Transverse colon (tissue), 4 donors: ENCODE results near the gene HTRA3. TPM values are rescaled to one million over a fixed set of nuclear protein-coding genes. Genes with fewer than 3 reads are reported as not detected.

Experiments used
- DNase-seq: peaks from one replicate; pipeline ENCODE4 v3.0.0-alpha.2; 2019
- H3K27ac ChIP-seq, 4 donors: fragments of 200-600 bp; sonication (generic); 2 replicates each; pipeline ENCODE4 v1.5.1; 2016 to 2018; ENCODE audit warnings: inconsistent platforms in 4 of 4
- H3K27me3 ChIP-seq: fragments of 200-600 bp; sonication (generic); 2 replicates; pipeline ENCODE4 v1.5.1; 2017; ENCODE audit warnings: inconsistent platforms
- H3K36me3 ChIP-seq, 4 donors: fragments of 200-600 bp; sonication (generic); 2 replicates each; pipeline ENCODE4 v1.5.1; 2017 to 2019; ENCODE audit warnings: inconsistent platforms in 4 of 4
- H3K4me1 ChIP-seq, 4 donors: fragments of 200-600 bp; sonication (generic); 2 replicates each; pipeline ENCODE4 v1.5.1; 2017 to 2020; ENCODE audit warnings: inconsistent platforms in 4 of 4
- H3K4me3 ChIP-seq, 4 donors: fragments of 200-600 bp; sonication (generic); 1 replicate in 1 of 4; 2 replicates in 3 of 4; pipeline versions ENCODE4 v1.5.1 to v1.6.1; 2017 to 2019; ENCODE audit warnings: inconsistent platforms in 4 of 4
- H3K9me3 ChIP-seq, 2 donors: fragments of 200-600 bp; sonication (generic); 2 replicates each; pipeline ENCODE4 v1.5.1; 2017 to 2019; ENCODE audit warnings: inconsistent platforms in 2 of 2
- EP300 ChIP-seq: sonication (generic); formaldehyde crosslinking; IDR thresholded peaks from one replicate; pipeline ENCODE4 v1.6.1; 2017; ENCODE audit warnings: antibody characterized with exemption, low read depth
- POLR2A ChIP-seq: fragments of 450-650 bp; IDR thresholded peaks from one replicate; pipeline ENCODE4 v1.6.1; 2016; ENCODE audit warnings: antibody characterized with exemption, mild to moderate bottlenecking, moderate library complexity
- POLR2AphosphoS5 ChIP-seq, 3 donors: sonication (generic); formaldehyde crosslinking; IDR thresholded peaks; one replicate each; pipeline ENCODE4 v1.6.1; 2016; ENCODE audit warnings: antibody characterized with exemption in 3 of 3
- WGBS, 2 donors: methylation state at CpG; one replicate each; pipeline ENCODE4 v1.1.5; 2018; ENCODE audit warnings: low coverage in 1 of 2; 5-methylcytosine and 5-hydroxymethylcytosine counted together
- in situ Hi-C, 4 donors: fragments of 200-750 bp; cut with MboI; loops; one replicate each; pipeline versions ENCODE4 v1.15.0 to v1.15.1; 2017; ENCODE audit warnings: low sequenced_read_pairs in 3 of 4, low pct_ligation_motif_present in 1 of 4, low pct_unique_long_range_greater_than_20kb in 1 of 4
- intact Hi-C: fragments of 100-400 bp; cut with DNase I; formaldehyde crosslinking; loops from one replicate; pipeline ENCODE4 v1.15.1; 2023; ENCODE audit warnings: low total_unique reads
- total RNA-seq, 4 donors: library from RNA; depleted of rRNA; stranded (reverse); fragments of >200 nt; gene quantifications; one replicate each; pipeline ENCODE4 v1.1.0, GENCODE V29; 2016
- TF ChIP-seq, protein P1 (sequence below), 5 experiments: fragments of 200-600 bp in 3 of 5; fragments of 450-650 bp in 2 of 5; sonication (generic) in 3 of 5; IDR thresholded peaks; 1 replicate in 2 of 5; 2 replicates in 3 of 5; pipeline ENCODE4 v1.5.1; 2016 to 2017; ENCODE audit warnings: antibody characterized with exemption in 5 of 5, inconsistent platforms in 3 of 5, mild to moderate bottlenecking in 2 of 5, moderate library complexity in 1 of 5

HTRA3 gene
- total RNA-seq, 4 donors from 2014 or later, result 1.5 to 11.9 (median 6.5) TPM

- Histone ChIP-seq H3K4me1 (peaks cover 7 to 15% (median 11%) of the 10 kb centered on the region in 4 donors), H3K9me3 (no peaks in the 10 kb centered on the region), H3K27ac (no peak overlapping the region), H3K36me3 (no peaks in the 10 kb centered on the region), H3K27me3 (no peaks in the 10 kb centered on the region), H3K4me3 (no peak overlapping the region)
- TF ChIP-seq POLR2A (no peak), POLR2AphosphoS5 (IDR thresholded peaks at IDR 0.05) (no peak), EP300 (no peak)
- TF ChIP-seq, protein P1, sequence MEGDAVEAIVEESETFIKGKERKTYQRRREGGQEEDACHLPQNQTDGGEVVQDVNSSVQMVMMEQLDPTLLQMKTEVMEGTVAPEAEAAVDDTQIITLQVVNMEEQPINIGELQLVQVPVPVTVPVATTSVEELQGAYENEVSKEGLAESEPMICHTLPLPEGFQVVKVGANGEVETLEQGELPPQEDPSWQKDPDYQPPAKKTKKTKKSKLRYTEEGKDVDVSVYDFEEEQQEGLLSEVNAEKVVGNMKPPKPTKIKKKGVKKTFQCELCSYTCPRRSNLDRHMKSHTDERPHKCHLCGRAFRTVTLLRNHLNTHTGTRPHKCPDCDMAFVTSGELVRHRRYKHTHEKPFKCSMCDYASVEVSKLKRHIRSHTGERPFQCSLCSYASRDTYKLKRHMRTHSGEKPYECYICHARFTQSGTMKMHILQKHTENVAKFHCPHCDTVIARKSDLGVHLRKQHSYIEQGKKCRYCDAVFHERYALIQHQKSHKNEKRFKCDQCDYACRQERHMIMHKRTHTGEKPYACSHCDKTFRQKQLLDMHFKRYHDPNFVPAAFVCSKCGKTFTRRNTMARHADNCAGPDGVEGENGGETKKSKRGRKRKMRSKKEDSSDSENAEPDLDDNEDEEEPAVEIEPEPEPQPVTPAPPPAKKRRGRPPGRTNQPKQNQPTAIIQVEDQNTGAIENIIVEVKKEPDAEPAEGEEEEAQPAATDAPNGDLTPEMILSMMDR (IDR thresholded peaks at IDR 0.05), result no peak
- WGBS, 2 donors, result 92% methylated on average over 12 of the region's 21 CpGs; no CpG with 5 or more reads in 1 of the 2 donors
- in situ Hi-C loops, result loop anchor here in 2 of 4 donors (25.0 kb wide), 2 partner anchors 181 to 356 kb away; partner anchors contain the start of genes CPZ (in 1 of the 2) and GPR78 (in 1 of the 2)
- no peak for DNase-seq
- intact Hi-C loops, result no loop called here
Observed at GRCh38 chr4:8231551-8232049, 38.0 kb upstream of the HTRA3 start.

DNA sequence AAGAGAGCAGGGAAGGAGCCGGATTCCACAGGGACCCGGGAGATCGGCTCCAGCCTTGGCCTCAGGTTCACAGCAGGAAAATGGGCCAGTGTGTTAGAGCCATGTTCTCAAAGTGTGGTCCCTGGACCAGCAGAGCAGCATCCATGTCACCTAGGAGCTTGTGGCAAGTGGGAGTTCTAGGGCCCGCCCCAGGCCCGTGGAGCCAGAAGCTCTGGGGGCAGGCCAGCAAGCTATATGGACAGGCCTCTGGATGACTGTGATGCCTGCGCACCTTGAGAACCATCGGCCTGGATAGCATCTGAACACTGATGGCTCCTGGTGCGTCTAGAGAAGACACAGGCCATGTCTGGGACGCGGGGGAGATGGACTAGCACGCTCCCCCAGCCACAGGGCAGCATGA is 36.8 kb upstream of the HTRA3 start:
- 95% methylated on average over 11 of the region's 11 CpGs; no CpG with 5 or more reads in 1 of the 2 donors for WGBS, 2 donors
- Histone ChIP-seq H3K27me3 (no peaks in the 10 kb centered on the region), H3K4me1 (peaks cover 7 to 14% (median 11%) of the 10 kb centered on the region in 4 donors), H3K36me3 (no peaks in the 10 kb centered on the region), H3K27ac (no peak overlapping the region), H3K9me3 (no peaks in the 10 kb centered on the region), H3K4me3 (no peak overlapping the region)
- in situ Hi-C loops, result loop anchor here in 2 of 4 donors (25.0 kb wide), 2 partner anchors 180 to 355 kb away; partner anchors contain the start of genes CPZ (in 1 of the 2) and GPR78 (in 1 of the 2)
- no peak for DNase-seq
- TF ChIP-seq EP300 (no peak), POLR2AphosphoS5 (IDR thresholded peaks at IDR 0.05) (no peak)
- TF ChIP-seq, protein P1 (IDR thresholded peaks at IDR 0.05), result no peak
- intact Hi-C loops, result no loop called here

- 88 to 97% methylated on average over 4 of the region's 4 CpGs for WGBS, 2 donors
- Histone ChIP-seq H3K4me3 (no peak overlapping the region), H3K27me3 (no peaks in the 10 kb centered on the region), H3K4me1 (peaks cover 0 to 10% (median 4%) of the 10 kb centered on the region in 4 donors), H3K27ac (no peak overlapping the region), H3K36me3 (no peaks in the 10 kb centered on the region), H3K9me3 (no peaks in the 10 kb centered on the region)
- no peak for DNase-seq
- TF ChIP-seq, protein P1 (IDR thresholded peaks at IDR 0.05), result no peak
- TF ChIP-seq EP300 (no peak), POLR2A (no peak), POLR2AphosphoS5 (IDR thresholded peaks at IDR 0.05) (no peak)
- intact Hi-C loops, result no loop called here
- in situ Hi-C loops, result loop anchor here in 2 of 4 donors (25.0 kb wide), 2 partner anchors 178 to 353 kb away; partner anchors contain the start of genes CPZ (in 1 of the 2) and GPR78 (in 1 of the 2)
Observed at GRCh38 chr4:8233672-8234484, 35.7 kb upstream of the HTRA3 start.

DNA sequence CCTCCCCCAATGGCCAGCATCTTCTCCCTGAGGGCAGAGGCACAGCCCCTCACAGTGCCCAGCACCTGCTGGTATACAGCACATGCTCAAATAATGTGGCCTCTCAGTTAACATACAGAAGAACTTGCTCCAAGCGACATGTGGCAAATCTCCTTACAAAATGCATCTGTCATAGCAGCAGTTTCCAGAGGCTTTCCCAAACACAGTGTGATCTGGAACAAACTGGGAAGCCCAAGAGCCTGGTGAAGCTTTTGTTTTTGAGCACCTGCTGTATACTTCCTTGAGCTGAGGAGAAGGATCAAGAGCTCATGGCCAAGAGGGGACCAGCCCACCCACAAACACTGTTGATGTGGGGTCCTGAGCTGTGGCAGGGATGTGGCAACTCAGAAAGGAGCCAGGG is 34.8 kb upstream of the HTRA3 start:
- Histone ChIP-seq H3K36me3 (no peaks in the 10 kb centered on the region), H3K27ac (no peak overlapping the region), H3K4me3 (no peak overlapping the region), H3K9me3 (no peaks in the 10 kb centered on the region), H3K27me3 (no peaks in the 10 kb centered on the region), H3K4me1 (peaks cover 0 to 9% (median 3%) of the 10 kb centered on the region in 4 donors)
- in situ Hi-C loops, result loop anchor here in 2 of 4 donors (25.0 kb wide), 2 partner anchors 178 to 353 kb away; partner anchors contain the start of genes CPZ (in 1 of the 2) and GPR78 (in 1 of the 2)
- TF ChIP-seq POLR2A (no peak), POLR2AphosphoS5 (IDR thresholded peaks at IDR 0.05) (no peak), EP300 (no peak)
- TF ChIP-seq, protein P1 (IDR thresholded peaks at IDR 0.05), result no peak
- intact Hi-C loops, result no loop called here
- no peak for DNase-seq
- WGBS, 2 donors, result 100% methylated on average over 1 of the region's 1 CpG; no CpG with 5 or more reads in 1 of the 2 donors
